BE2C (cell line): ENCODE results near the gene C19orf25.

Experiments used
- DNase-seq: peaks from one replicate; pipeline ENCODE4 v3.0.0-alpha.2; 2020
- H3K27me3 ChIP-seq: fragments of 250-450 bp; sonication (Bioruptor Pico); 2 replicates; pipeline ENCODE4 v1.5.1; 2020; ENCODE audit warnings: mild to moderate bottlenecking
- H3K36me3 ChIP-seq: fragments of 250-450 bp; sonication (Bioruptor Pico); 2 replicates; pipeline ENCODE4 v1.5.1; 2020; ENCODE audit warnings: mild to moderate bottlenecking
- H3K4me1 ChIP-seq: fragments of 250-450 bp; sonication (Bioruptor Pico); 2 replicates; pipeline ENCODE4 v1.5.1; 2020
- H3K4me3 ChIP-seq: 2 replicates; pipeline ENCODE4 v1.5.1; 2011; ENCODE audit warnings: low read depth, low read length
- H3K9me3 ChIP-seq: fragments of 250-450 bp; sonication (Bioruptor Pico); 2 replicates; pipeline ENCODE4 v1.5.1; 2020
- CTCF ChIP-seq: IDR thresholded peaks from 2 replicates; pipeline ENCODE4 v1.5.1; 2012; ENCODE audit warnings: mild to moderate bottlenecking, low read depth, low read length

The C19orf25 gene

GRCh38 chr19:1513499-1514294 is 34.7 kb upstream of the C19orf25 start:
- Histone ChIP-seq H3K4me3 (no peak overlapping the region), H3K9me3 (no peaks in the 10 kb centered on the region; the same call in 1 of the 2 replicates), H3K36me3 (no peaks in the 10 kb centered on the region), H3K4me1 (no peaks in the 10 kb centered on the region; the same call in 1 of the 2 replicates), H3K27me3 (peaks cover 39% of the 10 kb centered on the region)
- TF ChIP-seq CTCF = peak; percentile 49
- peak; percentile 51 for DNase-seq

GRCh38 chr19:1512671-1513498 is 33.9 kb upstream of the C19orf25 start, which contains the start of gene ADAMTSL5:
TSS of gene ADAMTSL5 (minus strand) at chr19:1513019. CDS start at chr19:1510943, 2,076 bp downstream.
- H3K36me3 ChIP-seq = no peaks in the 10 kb centered on the region
- DNase-seq = peak; percentile 50
- peaks cover 3% of the 10 kb centered on the region; the same call in 1 of the 2 replicates for H3K4me1 ChIP-seq
- no peak for TF ChIP-seq CTCF
- peaks cover 39% of the 10 kb centered on the region for H3K27me3 ChIP-seq
- H3K4me3 ChIP-seq = no peak within 1 kb of the TSS
- no peaks in the 10 kb centered on the region; the same call in 1 of the 2 replicates for H3K9me3 ChIP-seq

- DNase-seq = no peak
- Histone ChIP-seq H3K4me1 (peaks cover 3% of the 10 kb centered on the region; the same call in 1 of the 2 replicates), H3K27me3 (peaks cover 39% of the 10 kb centered on the region), H3K4me3 (no peak overlapping the region), H3K36me3 (no peaks in the 10 kb centered on the region), H3K9me3 (no peaks in the 10 kb centered on the region; the same call in 1 of the 2 replicates)
- no peak for TF ChIP-seq CTCF
Observed at GRCh38 chr19:1511318-1512317, 32.6 kb upstream of the C19orf25 start.

- Histone ChIP-seq H3K36me3 (no peaks in the 10 kb centered on the region), H3K9me3 (no peaks in the 10 kb centered on the region; the same call in 1 of the 2 replicates), H3K4me1 (peaks cover 3% of the 10 kb centered on the region; the same call in 1 of the 2 replicates), H3K27me3 (peaks cover 39% of the 10 kb centered on the region), H3K4me3 (no peak overlapping the region)
- no peak for TF ChIP-seq CTCF
- DNase-seq = no peak
Observed at GRCh38 chr19:1510807-1511206, 31.8 kb upstream of the C19orf25 start.

- no peak for TF ChIP-seq CTCF
- Histone ChIP-seq H3K4me1 (peaks cover 3% of the 10 kb centered on the region; the same call in 1 of the 2 replicates), H3K27me3 (peaks cover 39% of the 10 kb centered on the region), H3K9me3 (no peaks in the 10 kb centered on the region; the same call in 1 of the 2 replicates), H3K4me3 (no peak overlapping the region), H3K36me3 (no peaks in the 10 kb centered on the region)
- DNase-seq = no peak
Observed at GRCh38 chr19:1510442-1510806, 31.4 kb upstream of the C19orf25 start.
